GM19238 (cell line): ENCODE data around the gene CYP2U1.
"Not testable (repeated sequence)": the region's sequence is repeated elsewhere in the genome, so short reads cannot be mapped to it uniquely, and the experiment has no call there.

Experiments used
- DNase-seq: peaks from one replicate; pipeline ENCODE4 v3.0.0; 2011; ENCODE audit warnings: low spot score; ENCODE audit not compliant: insufficient read length

Gene CYP2U1

GRCh38 chr4:107930821-107931774, at the start of gene CYP2U1:
Gene CYP2U1, plus strand, starts transcription at chr4:107931549. Its CDS starts 95 bp downstream, at chr4:107931644.
- DNase-seq, result peak; percentile 77

- DNase-seq, result no peak
Observed at GRCh38 chr4:107885865-107886264, 45.5 kb upstream of the CYP2U1 start.

DNA sequence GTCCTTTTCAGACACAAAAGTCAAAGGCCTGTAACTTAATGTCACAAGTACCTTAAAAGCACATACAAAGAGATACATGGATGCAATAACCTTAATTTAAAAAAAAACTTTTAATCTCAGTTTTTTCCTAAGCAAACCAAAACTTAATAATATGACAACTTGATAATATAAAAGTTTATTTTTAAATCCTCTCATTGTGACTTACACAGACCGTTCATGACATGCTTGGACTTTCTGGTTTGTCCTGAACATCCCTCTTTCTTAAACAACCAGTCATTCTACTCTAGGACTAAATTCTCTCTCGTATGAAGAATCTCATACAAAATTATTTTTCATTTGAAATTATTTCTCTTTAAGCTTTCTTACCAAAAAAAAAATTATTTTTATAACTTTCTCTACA, 43.1 kb upstream of the CYP2U1 start:
- no peak for DNase-seq

DNA sequence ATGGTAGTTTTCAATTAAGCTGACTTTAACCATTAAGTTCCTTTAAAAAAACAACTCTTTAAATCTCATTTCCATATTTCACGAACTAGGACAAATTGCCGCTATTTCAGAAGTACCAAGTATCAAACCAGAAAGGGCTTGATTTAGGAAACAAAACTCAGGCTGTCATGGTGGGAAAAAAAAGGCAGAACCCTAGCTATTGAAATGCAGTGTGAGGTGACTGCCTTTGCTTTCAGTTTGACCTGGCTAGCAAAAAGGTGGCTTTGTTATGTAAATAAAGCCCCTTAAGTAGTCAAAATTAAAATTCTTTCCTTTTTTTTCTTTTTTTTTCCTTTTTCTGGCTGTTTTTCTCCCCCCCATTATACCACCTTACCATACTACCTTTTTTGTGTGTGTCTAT, 40.6 kb upstream of the CYP2U1 start:
- DNase-seq, result no peak

GRCh38 chr4:107891299-107891698, 40.0 kb upstream of the CYP2U1 start:
- no peak for DNase-seq

DNA sequence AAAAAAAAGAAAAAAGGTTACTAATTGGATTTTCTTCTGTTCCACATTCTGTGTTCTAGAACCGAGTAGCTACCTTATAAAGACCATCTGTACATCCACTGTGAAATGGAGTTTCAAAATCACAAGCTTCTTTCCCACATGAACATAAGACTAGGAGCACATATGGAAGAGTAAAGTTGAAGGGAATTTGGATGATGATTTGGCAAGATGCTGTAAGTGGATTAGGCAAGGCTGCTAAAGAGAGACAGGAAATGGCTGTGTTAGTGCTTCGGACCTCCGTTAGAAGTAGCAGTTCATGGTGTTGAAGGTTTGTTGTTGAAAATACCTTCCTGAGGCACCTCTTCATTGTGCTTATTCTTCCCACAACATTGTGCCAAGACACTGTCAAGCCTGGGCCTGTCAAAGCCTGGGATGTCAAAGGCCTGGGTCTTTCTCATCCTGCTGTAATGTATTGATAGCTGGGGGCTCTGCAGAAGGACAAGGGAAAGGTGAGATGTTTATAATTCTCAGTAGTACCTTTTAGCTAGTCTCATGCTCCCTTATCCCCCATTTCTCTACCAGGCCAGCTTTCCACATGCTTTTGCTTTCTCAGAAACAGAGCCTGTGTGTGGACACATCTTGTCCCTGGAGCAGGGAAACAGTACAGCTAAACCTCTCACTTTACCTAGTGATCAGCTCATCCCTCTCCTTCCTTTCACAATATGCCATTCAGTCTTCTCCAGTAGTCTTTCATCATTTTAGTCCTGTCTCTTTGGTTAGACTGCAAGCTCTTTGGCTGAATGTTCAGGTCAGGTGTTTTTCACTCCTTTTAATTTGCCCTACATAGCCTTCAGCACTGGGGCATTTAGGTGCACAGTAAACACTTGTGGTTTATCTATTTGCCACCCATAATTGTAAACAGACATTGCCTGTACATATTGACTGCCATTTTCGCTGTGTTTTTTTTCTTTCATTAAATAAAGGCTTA, 37.9 kb upstream of the CYP2U1 start:
- no peak for DNase-seq

GRCh38 chr4:107894138-107894603, 37.2 kb upstream of the CYP2U1 start:
- no peak for DNase-seq

- DNase-seq, result no peak
Observed at GRCh38 chr4:107896158-107896645, 35.1 kb upstream of the CYP2U1 start.

DNA sequence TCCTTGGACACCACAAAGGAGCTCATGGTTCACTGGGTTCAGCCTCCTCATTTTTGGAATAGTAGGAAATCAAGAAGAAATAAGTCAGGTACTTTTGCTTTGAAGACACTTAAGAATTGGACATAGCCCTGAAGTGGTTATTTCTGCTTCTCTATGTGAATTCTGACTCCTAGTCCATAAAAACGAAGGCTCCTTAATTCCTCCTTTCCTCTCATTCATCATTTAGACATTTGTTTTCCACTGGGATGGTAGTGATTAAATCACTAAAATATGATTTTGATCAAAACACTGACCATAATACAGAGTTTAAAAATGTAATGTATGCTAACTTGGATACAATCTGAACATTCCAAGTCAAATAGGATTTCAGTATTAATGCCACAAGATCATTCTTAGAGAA, 34.7 kb upstream of the CYP2U1 start:
- no peak for DNase-seq

GRCh38 chr4:107897823-107898222, 33.5 kb upstream of the CYP2U1 start:
- no peak for DNase-seq

DNA sequence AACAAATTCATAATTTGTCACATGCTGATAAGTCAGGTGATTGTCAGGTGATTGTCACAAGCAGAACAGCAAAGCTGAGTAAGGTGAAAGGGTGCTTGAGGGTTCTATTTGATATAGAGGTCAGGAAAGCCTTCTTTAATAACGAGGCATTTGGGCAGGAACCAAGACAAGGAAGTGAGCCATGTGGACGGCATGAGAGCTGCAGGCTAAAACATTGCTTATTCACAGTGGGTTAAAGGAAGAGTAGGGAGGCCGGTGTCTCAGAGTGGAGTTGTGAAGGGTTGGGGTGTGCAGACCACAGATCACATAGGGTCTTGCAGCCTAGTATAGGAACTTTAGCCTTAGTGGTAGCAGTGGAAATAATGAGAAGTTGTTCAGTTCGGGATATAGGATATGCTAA, 31.3 kb upstream of the CYP2U1 start:
- DNase-seq, result no peak

DNA sequence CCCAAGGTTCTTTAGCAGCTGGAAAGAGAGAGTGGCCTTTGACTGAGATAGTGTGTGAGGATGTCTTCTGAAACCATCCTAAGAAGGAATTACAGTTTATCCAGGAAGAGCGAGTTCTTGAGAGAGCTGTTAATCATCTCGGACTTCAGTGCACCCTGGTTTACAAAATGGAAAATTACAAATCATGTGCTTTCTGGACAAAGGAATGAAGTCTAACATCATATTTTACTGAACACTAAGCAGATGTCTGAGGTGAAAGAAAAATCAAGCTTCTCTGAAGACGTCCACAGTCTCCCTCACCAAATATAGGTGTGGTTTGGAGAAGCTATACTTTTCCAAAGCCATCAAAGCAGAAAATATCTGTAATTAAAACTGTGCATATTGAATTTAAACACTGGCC, 30.8 kb upstream of the CYP2U1 start:
- no peak for DNase-seq

- DNase-seq, result no peak
Observed at GRCh38 chr4:107901213-107901934, 30.0 kb upstream of the CYP2U1 start.

GRCh38 chr4:107902715-107903114, 28.6 kb upstream of the CYP2U1 start:
- DNase-seq, result no peak

DNA sequence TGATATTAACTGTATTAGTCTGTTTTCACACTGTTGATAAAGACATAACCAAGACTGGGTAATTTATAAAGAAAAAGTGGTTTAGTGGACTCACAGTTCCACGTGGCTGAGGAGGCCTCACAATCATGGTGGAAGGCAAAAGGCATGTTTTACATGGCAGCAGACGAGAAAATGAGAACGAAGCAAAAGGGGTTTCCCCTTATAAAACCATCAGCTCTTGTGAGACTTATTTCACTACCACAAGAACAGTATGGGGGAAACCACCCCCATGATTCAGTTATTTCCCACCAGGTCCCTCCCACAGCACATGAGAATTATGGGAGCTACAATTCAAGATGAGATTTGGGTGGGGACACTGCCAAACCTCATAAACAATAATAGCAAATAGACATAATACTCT, 26.3 kb upstream of the CYP2U1 start:
- not testable (repeated sequence) for DNase-seq

- no peak for DNase-seq
Observed at GRCh38 chr4:107906458-107907100, 24.8 kb upstream of the CYP2U1 start.

GRCh38 chr4:107908377-107908776, 23.0 kb upstream of the CYP2U1 start:
- DNase-seq, result no peak

DNA sequence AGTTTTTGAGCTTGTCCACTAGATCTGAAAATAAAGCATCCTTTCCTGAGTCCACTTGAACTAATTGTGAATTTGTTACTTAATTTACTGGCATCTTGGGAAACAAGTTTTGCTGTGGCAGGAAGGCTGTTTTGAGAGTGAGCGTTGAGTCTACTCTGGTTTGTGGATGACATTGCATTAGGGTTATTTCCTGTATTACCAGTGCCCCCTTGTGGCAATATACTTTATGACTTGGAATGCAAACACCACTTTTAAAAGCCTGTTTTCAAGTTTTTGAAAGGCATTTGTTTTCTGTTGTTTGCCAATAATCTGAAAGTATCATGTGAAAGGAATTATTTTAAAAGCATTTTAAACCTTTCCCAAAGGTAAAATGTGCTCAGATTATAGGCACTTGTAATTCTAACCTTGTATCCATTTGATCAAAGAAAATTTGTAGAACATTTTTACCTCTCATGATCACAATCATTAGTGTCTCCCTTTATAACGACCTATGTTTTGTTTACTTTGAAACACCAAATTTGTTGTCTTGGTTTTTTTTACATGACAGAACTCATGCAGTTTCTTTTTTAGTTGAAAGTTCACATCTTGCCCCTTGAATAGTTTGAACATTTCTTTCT, 18.0 kb upstream of the CYP2U1 start:
- no peak for DNase-seq

DNA sequence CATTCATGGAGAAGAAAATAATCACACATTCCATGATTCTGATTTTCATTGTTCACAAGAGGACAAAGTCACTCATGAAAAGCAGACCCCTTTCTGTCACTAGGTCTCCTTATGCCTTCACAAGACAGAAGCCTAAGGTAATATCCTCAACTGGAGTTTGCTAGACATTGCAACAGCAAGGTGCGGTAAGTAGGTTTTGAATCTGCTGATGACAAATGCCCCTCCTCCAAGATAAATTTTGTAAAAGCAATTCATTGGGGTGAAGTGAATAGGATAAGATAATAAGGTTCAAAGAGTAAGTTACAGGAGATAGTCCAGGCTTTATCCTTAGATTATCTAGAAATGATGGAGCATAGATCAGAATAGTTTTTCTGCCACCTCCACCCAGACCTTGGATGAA, 16.1 kb upstream of the CYP2U1 start:
- no peak for DNase-seq

DNA sequence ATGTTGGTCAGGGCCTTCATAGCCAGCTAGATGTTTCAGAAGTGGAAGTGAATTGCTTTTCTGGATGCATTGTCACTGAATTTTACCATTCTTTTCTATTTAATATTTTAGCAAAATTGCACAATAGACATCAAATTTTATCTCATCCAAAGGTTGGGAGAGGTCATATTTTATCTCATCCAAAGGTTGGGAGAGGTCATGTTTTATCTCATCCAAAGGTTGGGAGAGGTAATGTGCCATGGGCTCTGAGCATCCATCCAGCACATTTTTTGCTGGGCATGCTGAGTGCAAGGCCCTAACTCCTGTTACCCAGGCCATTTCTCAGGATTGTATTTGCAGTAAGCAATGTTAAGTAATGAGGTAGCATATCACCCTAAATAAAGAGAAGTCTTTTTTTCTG, 14.7 kb upstream of the CYP2U1 start:
- DNase-seq, result no peak
